Sigmoid colon (tissue), 7 donors: ENCODE measurements around the gene MYH11. TPM values are rescaled to one million over a fixed set of nuclear protein-coding genes. Genes with fewer than 3 reads are reported as not detected.

Experiments used
- DNase-seq: peaks from one replicate; pipeline ENCODE4 v3.0.0-alpha.2; 2019
- H3K27ac ChIP-seq, 4 donors: fragments of 200-600 bp; sonication (generic); one replicate each; pipeline ENCODE4 v1.5.1; 2016 to 2019; ENCODE audit warnings: mild to moderate bottlenecking in 1 of 4
- H3K27me3 ChIP-seq, 3 donors: fragments of 200-600 bp; sonication (generic); one replicate each; pipeline ENCODE4 v1.5.1; 2019; ENCODE audit warnings: mild to moderate bottlenecking in 1 of 3
- H3K36me3 ChIP-seq, 4 donors: fragments of 200-600 bp; sonication (generic); one replicate each; pipeline ENCODE4 v1.5.1; 2016 to 2019
- H3K4me1 ChIP-seq, 4 donors: fragments of 200-600 bp; sonication (generic); one replicate each; pipeline ENCODE4 v1.5.1; 2017 to 2019
- H3K4me3 ChIP-seq, 4 donors: fragments of 200-600 bp; sonication (generic); one replicate each; pipeline ENCODE4 v1.5.1; 2017 to 2019; ENCODE audit warnings: mild to moderate bottlenecking in 2 of 4, moderate library complexity in 1 of 4
- H3K9me3 ChIP-seq, 4 donors: fragments of 200-600 bp in 3 of 4; sonication (generic) in 3 of 4; one replicate each; pipeline versions ENCODE4 v1.5.1 to v1.6.1; 2013 to 2019
- CTCF ChIP-seq, 4 experiments: fragments of 450-650 bp in 3 of 4; fragments of 200-600 bp in 1 of 4; IDR thresholded peaks; one replicate each; pipeline ENCODE4 v1.5.1; 2016 to 2019; ENCODE audit warnings: antibody characterized with exemption in 4 of 4, mild to moderate bottlenecking in 3 of 4, moderate library complexity in 2 of 4
- EP300 ChIP-seq, 4 donors: sonication (generic); formaldehyde crosslinking; IDR thresholded peaks; one replicate each; pipeline ENCODE4 v1.6.1; 2017; ENCODE audit warnings: antibody characterized with exemption in 4 of 4
- POLR2A ChIP-seq, 2 donors: fragments of 450-650 bp; IDR thresholded peaks; one replicate each; pipeline ENCODE4 v1.6.1; 2016; ENCODE audit warnings: antibody characterized with exemption in 2 of 2, mild to moderate bottlenecking in 2 of 2, moderate library complexity in 2 of 2
- POLR2AphosphoS5 ChIP-seq, 4 donors: sonication (generic); formaldehyde crosslinking; IDR thresholded peaks; one replicate each; pipeline ENCODE4 v1.6.1; 2017; ENCODE audit warnings: antibody characterized with exemption in 4 of 4
- WGBS, 2 donors: extraction: QIAGEN DNeasy Blood & Tissue Kit; methylation state at CpG; one replicate each; pipeline ENCODE4 v1.1.7; 2013; 5-methylcytosine and 5-hydroxymethylcytosine counted together
- intact Hi-C: fragments of 100-400 bp; cut with DNase I; formaldehyde crosslinking; loops from one replicate; pipeline ENCODE4 v1.15.1; 2023
- polyA plus RNA-seq, 3 donors: library from polyadenylated mRNA; stranded (reverse); fragments of 200-250 nt; gene quantifications; one replicate each; pipeline ENCODE4 v1.2.3, GENCODE V29; 2013
- total RNA-seq, 4 donors: library from RNA; depleted of rRNA; stranded (reverse); fragments of >200 nt; gene quantifications; one replicate each; pipeline ENCODE4 v1.1.0, GENCODE V29; 2016
- donor health status: healthy with polysubstance abuse.
- donor health status: Bipolar disorder and iron deficiency.
- donor health status: healthy.

The MYH11 gene
- total and polyA plus RNA-seq, 7 donors, result 5.1 to 11,818 (median 4,282) TPM

GRCh38 chr16:15900357-15900756, 43.5 kb upstream of the MYH11 start:
- Histone ChIP-seq H3K27ac (no peak overlapping the region), H3K4me1 (no peaks in the 10 kb centered on the region), H3K4me3 (no peak overlapping the region), H3K9me3 (no peaks in the 10 kb centered on the region), H3K36me3 (no peaks in the 10 kb centered on the region), H3K27me3 (no peaks in the 10 kb centered on the region)
- DNase-seq, result no peak
- WGBS, 2 donors, result 95 to 98% methylated on average over 3 of the region's 3 CpGs
- TF ChIP-seq POLR2A (IDR thresholded peaks at IDR 0.05) (no peak), POLR2AphosphoS5 (IDR thresholded peaks at IDR 0.05) (no peak), CTCF (IDR thresholded peaks at IDR 0.05) (no peak), EP300 (IDR thresholded peaks at IDR 0.05) (no peak)
- intact Hi-C loops, result no loop called here

- no peak for DNase-seq
- TF ChIP-seq CTCF (IDR thresholded peaks at IDR 0.05) (no peak), POLR2AphosphoS5 (IDR thresholded peaks at IDR 0.05) (no peak), POLR2A (IDR thresholded peaks at IDR 0.05) (no peak), EP300 (IDR thresholded peaks at IDR 0.05) (no peak)
- Histone ChIP-seq H3K27ac (no peak overlapping the region), H3K9me3 (no peaks in the 10 kb centered on the region), H3K27me3 (no peaks in the 10 kb centered on the region), H3K4me1 (no peaks in the 10 kb centered on the region), H3K36me3 (no peaks in the 10 kb centered on the region), H3K4me3 (no peak overlapping the region)
- WGBS, 2 donors, result 23 to 59% methylated on average over 9 of the region's 9 CpGs
- intact Hi-C loops, result no loop called here
These were observed 42.8 kb upstream of the MYH11 start for GRCh38 chr16:15899538-15900100.

- H3K9me3 ChIP-seq, result no peaks in the 10 kb centered on the region
- no peak overlapping the region for H3K27ac ChIP-seq
- H3K36me3 ChIP-seq, result no peaks in the 10 kb centered on the region
- no peak for DNase-seq
- H3K4me1 ChIP-seq, result no peaks in the 10 kb centered on the region
- H3K27me3 ChIP-seq, result no peaks in the 10 kb centered on the region
- intact Hi-C loops, result no loop called here
- H3K4me3 ChIP-seq, result no peak overlapping the region
- TF ChIP-seq EP300 (IDR thresholded peaks at IDR 0.05) (no peak), CTCF (IDR thresholded peaks at IDR 0.05) (no peak), POLR2AphosphoS5 (IDR thresholded peaks at IDR 0.05) (no peak), POLR2A (IDR thresholded peaks at IDR 0.05) (no peak)
- 95 to 96% methylated on average over 6 of the region's 6 CpGs for whole genome bisulfite sequencing, 2 donors
These were observed 41.8 kb upstream of the MYH11 start for GRCh38 chr16:15898654-15899053.

- TF ChIP-seq EP300 (IDR thresholded peaks at IDR 0.05) (no peak), POLR2A (IDR thresholded peaks at IDR 0.05) (no peak), POLR2AphosphoS5 (IDR thresholded peaks at IDR 0.05) (no peak), CTCF (IDR thresholded peaks at IDR 0.05) (no peak)
- Histone ChIP-seq H3K9me3 (no peaks in the 10 kb centered on the region), H3K27ac (no peak overlapping the region), H3K36me3 (no peaks in the 10 kb centered on the region), H3K4me3 (no peak overlapping the region), H3K27me3 (no peaks in the 10 kb centered on the region), H3K4me1 (no peaks in the 10 kb centered on the region)
- intact Hi-C loops, result no loop called here
- WGBS, 2 donors, result 49 to 76% methylated on average over 5 of the region's 5 CpGs
- DNase-seq, result no peak
These were observed 41.0 kb upstream of the MYH11 start for GRCh38 chr16:15897834-15898254.
